HG02938 (cell line): Measurements from ENCODE around the gene MMEL1.
"Not testable (repeated sequence)": the region's sequence is repeated elsewhere in the genome, so short reads cannot be mapped to it uniquely, and the experiment has no call there.

Source experiments
- ATAC-seq: cut with Tn5 transposase; IDR thresholded peaks from one replicate; pipeline ENCODE4 v1.9.1; 2021; ENCODE audit warnings: mild to moderate bottlenecking, moderate library complexity; ENCODE audit not compliant: unreplicated experiment

The MMEL1 gene

GRCh38 chr1:2559509-2560298 lies 73.1 kb downstream of the MMEL1 start:
- no peak for ATAC-seq

- no peak for ATAC-seq
Measured at GRCh38 chr1:2558861-2559260, 74.0 kb downstream of the MMEL1 start.

- ATAC-seq = no peak
Measured at GRCh38 chr1:2558420-2558819, 74.4 kb downstream of the MMEL1 start.

GRCh38 chr1:2557482-2558400 lies 75.1 kb downstream of the MMEL1 start:
- ATAC-seq = no peak

- ATAC-seq = peak; percentile 28
Measured at GRCh38 chr1:2556678-2557481, 75.9 kb downstream of the MMEL1 start.

GRCh38 chr1:2556277-2556677 lies 76.5 kb downstream of the MMEL1 start, which contains the start of gene TNFRSF14:
TNFRSF14 (plus strand) TSS chr1:2556371; CDS start chr1:2556665, 294 bp downstream.
- peak; percentile 53 for ATAC-seq

GRCh38 chr1:2555634-2556276 lies 77.1 kb downstream of the MMEL1 start:
- peak; percentile 26 for ATAC-seq

- no peak for ATAC-seq
Measured at GRCh38 chr1:2554621-2555387, 78.0 kb downstream of the MMEL1 start.

- ATAC-seq = no peak
Measured at GRCh38 chr1:2553871-2554620, 78.8 kb downstream of the MMEL1 start.

GRCh38 chr1:2553076-2553475 lies 79.7 kb downstream of the MMEL1 start:
- not testable (repeated sequence) for ATAC-seq

- ATAC-seq = no peak
Measured at GRCh38 chr1:2552189-2552588, 80.6 kb downstream of the MMEL1 start.

- not testable (repeated sequence) for ATAC-seq
Measured at GRCh38 chr1:2551544-2551943, 81.3 kb downstream of the MMEL1 start.

- not testable (repeated sequence) for ATAC-seq
Measured at GRCh38 chr1:2550309-2550861, 82.4 kb downstream of the MMEL1 start.

- ATAC-seq = not testable (repeated sequence)
Measured at GRCh38 chr1:2549367-2550029, 83.3 kb downstream of the MMEL1 start.

GRCh38 chr1:2548068-2548589 lies 84.7 kb downstream of the MMEL1 start:
- ATAC-seq = no peak

- no peak for ATAC-seq
Measured at GRCh38 chr1:2547210-2548067, 85.4 kb downstream of the MMEL1 start.
